ENCODE data around the gene CAPS.

Gene CAPS

GRCh38 chr19:5899728-5900526 lies 14.1 kb upstream of the CAPS start:
- Histone ChIP-seq H3K4me3 (ENCODE audit: low read depth, low read length) (no peak overlapping the region), H3K27me3 (no peaks in the 10 kb centered on the region)

GRCh38 chr19:5900976-5901375 lies 13.1 kb upstream of the CAPS start:
- no peak for TF ChIP-seq CTCF (IDR thresholded peaks at IDR 0.05; ENCODE audit: low read depth, low read length)
- Histone ChIP-seq H3K4me3 (ENCODE audit: low read depth, low read length) (no peak overlapping the region), H3K9me3 (no peaks in the 10 kb centered on the region), H3K27me3 (no peaks in the 10 kb centered on the region), H3K36me3 (peaks cover 9% of the 10 kb centered on the region), H3K4me1 (no peaks in the 10 kb centered on the region)
- DNase-seq: no peak

More at GRCh38 chr19:5899728-5900526, 14.1 kb upstream of the CAPS start:
- no peak for DNase-seq
- no peak for TF ChIP-seq CTCF (IDR thresholded peaks at IDR 0.05; ENCODE audit: low read depth, low read length)
- H3K36me3 ChIP-seq: peaks cover 20% of the 10 kb centered on the region
- H3K4me1 ChIP-seq: peaks cover 5% of the 10 kb centered on the region
- H3K9me3 ChIP-seq: no peaks in the 10 kb centered on the region

GRCh38 chr19:5903056-5903623 lies 10.9 kb upstream of the CAPS start:
- Histone ChIP-seq H3K27me3 (no peaks in the 10 kb centered on the region), H3K4me1 (no peaks in the 10 kb centered on the region), H3K36me3 (peaks cover 4% of the 10 kb centered on the region; the same call in 1 of the 2 replicates), H3K9me3 (no peaks in the 10 kb centered on the region), H3K4me3 (ENCODE audit: low read depth, low read length) (peak overlapping the region; percentile 100)
- DNase-seq: no peak
- TF ChIP-seq CTCF (IDR thresholded peaks at IDR 0.05; ENCODE audit: low read depth, low read length): no peak

- Histone ChIP-seq H3K36me3 (peaks cover 4% of the 10 kb centered on the region; the same call in 1 of the 2 replicates), H3K9me3 (no peaks in the 10 kb centered on the region), H3K27me3 (no peaks in the 10 kb centered on the region), H3K4me3 (ENCODE audit: low read depth, low read length) (peak within 1 kb of the TSS; percentile 100), H3K4me1 (no peaks in the 10 kb centered on the region)
- no peak for TF ChIP-seq CTCF (IDR thresholded peaks at IDR 0.05; ENCODE audit: low read depth, low read length)
- DNase-seq: peak; percentile 98
These were observed 10.3 kb upstream of the CAPS start, which contains the start of gene NDUFA11 for GRCh38 chr19:5903624-5904351. NDUFA11 (minus strand) TSS chr19:5903790; CDS start chr19:5903708, 82 bp downstream.

GRCh38 chr19:5904352-5905113 lies 9.5 kb upstream of the CAPS start, which contains the start of gene VMAC:
VMAC (plus strand) TSS chr19:5904872; CDS start chr19:5904891, 19 bp downstream.
- peaks cover 4% of the 10 kb centered on the region; the same call in 1 of the 2 replicates for H3K36me3 ChIP-seq
- no peaks in the 10 kb centered on the region for H3K27me3 ChIP-seq
- no peaks in the 10 kb centered on the region for H3K4me1 ChIP-seq
- TF ChIP-seq CTCF (IDR thresholded peaks at IDR 0.05; ENCODE audit: low read depth, low read length): no peak
- peak; percentile 100 for DNase-seq
- peak within 1 kb of the TSS; percentile 100 for H3K4me3 ChIP-seq (ENCODE audit: low read depth, low read length)
- H3K9me3 ChIP-seq: no peaks in the 10 kb centered on the region
